GM12891 (cell line): ENCODE measurements around the gene KCND2.

Experiments
- DNase-seq: peaks from one replicate; pipeline ENCODE4 v3.0.0; 2011; ENCODE audit warnings: low spot score; ENCODE audit not compliant: insufficient read length
- FAIRE-seq: peaks from 2 replicates; lab custom pipeline; 2011; peaks lifted over from hg19 to GRCh38; lab: Jason Lieb, UNC
- PAX5 ChIP-seq: IDR thresholded peaks from 2 replicates; pipeline ENCODE4 v1.6.1; 2011; ENCODE audit warnings: low read length, moderate library complexity, mild to moderate bottlenecking; ENCODE audit not compliant: insufficient read depth, severe bottlenecking
- POLR2A ChIP-seq: IDR thresholded peaks from 2 replicates; pipeline ENCODE4 v1.6.1; 2011; ENCODE audit warnings: low read depth, low read length, control low read depth
- POLR2AphosphoS5 ChIP-seq: IDR thresholded peaks from 2 replicates; pipeline ENCODE4 v1.6.1; 2011; ENCODE audit warnings: low read depth, low read length, control low read depth
- POU2F2 ChIP-seq: IDR thresholded peaks from 2 replicates; pipeline ENCODE4 v1.6.1; 2011; ENCODE audit warnings: low read depth, mild to moderate bottlenecking, control low read depth, low read length, moderate library complexity
- SPI1 ChIP-seq: IDR thresholded peaks from 2 replicates; pipeline ENCODE4 v1.6.1; 2011; ENCODE audit warnings: low read depth, low read length, control low read depth
- TAF1 ChIP-seq: IDR thresholded peaks from 2 replicates; pipeline ENCODE4 v1.6.1; 2011; ENCODE audit warnings: low read depth, low read length, control low read depth

Gene KCND2

GRCh38 chr7:120353171-120353570 is 80.2 kb downstream of the KCND2 start:
- no peak for FAIRE-seq
- TF ChIP-seq POLR2A = no peak
- TF ChIP-seq TAF1 = no peak
- no peak for TF ChIP-seq PAX5
- TF ChIP-seq POLR2AphosphoS5 = no peak
- TF ChIP-seq SPI1 = no peak
- TF ChIP-seq POU2F2 = no peak
- DNase-seq = no peak

- TF ChIP-seq TAF1 (no peak), POU2F2 (no peak), POLR2A (no peak), SPI1 (no peak), POLR2AphosphoS5 (no peak), PAX5 (no peak)
- FAIRE-seq = no peak
- DNase-seq = no peak
Measured at GRCh38 chr7:120360918-120361317, 87.9 kb downstream of the KCND2 start.

- FAIRE-seq (peak; percentile 80), DNase-seq (no peak)
- TF ChIP-seq POLR2A (no peak), POLR2AphosphoS5 (no peak), PAX5 (no peak)
Measured at GRCh38 chr7:120363414-120363813, 90.4 kb downstream of the KCND2 start.

DNA sequence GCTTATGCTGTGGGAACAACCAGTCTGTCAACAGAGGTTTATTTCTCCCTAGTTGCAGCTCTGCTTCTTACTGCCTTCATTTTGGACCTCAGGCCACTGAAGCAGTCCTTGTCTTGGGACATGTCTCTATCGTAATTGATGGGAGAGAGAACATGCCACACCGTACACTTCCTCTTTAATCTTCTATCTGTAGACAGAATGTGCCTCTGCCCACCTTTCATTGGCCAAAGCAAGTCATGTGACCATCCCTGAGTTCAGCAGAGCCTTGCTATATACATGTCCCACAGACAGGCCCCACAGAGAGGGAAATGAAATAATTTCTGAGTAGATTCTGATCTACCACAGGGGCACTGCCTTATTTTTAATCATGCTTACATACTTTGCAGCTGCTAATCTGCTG is 98.0 kb downstream of the KCND2 start:
- FAIRE-seq (peak; percentile 68), DNase-seq (no peak)
- TF ChIP-seq SPI1 = peak; percentile 86
- TF ChIP-seq PAX5 = no peak
- 0 out of 2 replicates have a peak, but pooled peaks have one; percentile 27 for TF ChIP-seq POLR2AphosphoS5

DNA sequence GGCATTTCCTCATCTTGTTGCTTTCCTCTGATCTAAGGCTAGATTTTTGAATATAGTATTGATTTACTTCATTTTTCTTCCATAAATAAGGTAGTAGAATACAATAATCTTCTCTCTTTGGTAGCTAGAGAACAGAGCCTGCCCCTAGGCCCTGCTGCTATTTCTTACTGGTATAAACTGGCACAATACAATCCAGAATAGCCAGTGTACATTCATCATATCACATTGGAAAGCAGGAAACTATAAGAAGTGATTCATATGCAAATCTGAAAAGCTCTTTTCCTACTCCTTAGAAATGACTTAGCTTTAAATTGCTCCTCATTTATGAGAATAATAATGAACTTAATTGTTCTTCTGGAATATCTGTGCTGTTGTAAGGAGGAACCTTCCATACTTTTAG is 100.2 kb downstream of the KCND2 start:
- no peak for DNase-seq
- no peak for FAIRE-seq
- no peak for TF ChIP-seq POLR2AphosphoS5
- no peak for TF ChIP-seq PAX5
- no peak for TF ChIP-seq POLR2A
- no peak for TF ChIP-seq POU2F2
- no peak for TF ChIP-seq TAF1
- TF ChIP-seq SPI1 = no peak

DNA sequence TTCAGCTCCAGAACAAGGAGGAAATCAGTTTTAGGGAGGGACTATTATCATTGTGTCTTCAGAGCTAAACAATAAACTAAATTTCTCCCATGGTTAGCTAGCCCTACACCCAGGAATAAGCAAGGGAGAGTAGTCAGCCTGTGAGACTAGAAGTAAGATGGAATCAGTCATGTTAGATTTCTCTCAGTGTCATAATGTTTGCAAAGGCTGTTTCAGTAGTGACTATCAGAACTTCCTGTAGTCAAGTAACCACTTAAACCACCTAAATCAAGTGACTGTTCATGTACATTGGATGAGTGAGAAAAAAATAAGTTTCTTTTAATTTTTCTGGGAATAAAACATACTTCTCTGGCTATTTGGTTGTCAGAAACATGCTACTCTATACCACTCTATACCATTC is 121.6 kb downstream of the KCND2 start:
- no peak for DNase-seq
- TF ChIP-seq POU2F2 (no peak), TAF1 (no peak), POLR2AphosphoS5 (no peak), POLR2A (no peak), SPI1 (no peak), PAX5 (no peak)
- peak; percentile 54 for FAIRE-seq

DNA sequence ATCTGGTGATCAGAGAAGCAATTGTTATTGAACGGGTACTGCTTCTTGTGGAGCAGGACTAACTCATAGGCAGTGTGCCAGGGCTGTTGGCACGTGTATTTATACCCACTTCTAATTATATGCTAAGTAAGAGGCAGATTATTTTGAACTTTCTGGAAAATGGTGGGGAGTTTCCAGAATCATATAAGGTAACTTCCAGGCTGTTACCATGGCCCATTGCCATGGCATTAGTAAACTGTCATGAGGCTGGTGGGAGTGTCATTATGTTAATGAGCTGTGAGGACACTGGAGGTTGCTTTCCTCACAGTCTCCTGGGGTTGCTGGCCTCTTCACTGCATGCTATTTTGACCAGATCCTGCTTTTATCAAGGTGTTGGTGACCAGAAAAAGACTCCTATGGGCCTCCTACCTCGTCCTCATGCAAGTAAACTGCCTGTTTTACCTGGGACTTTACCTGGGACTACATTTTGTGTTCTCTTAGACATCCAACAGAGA is 122.6 kb downstream of the KCND2 start:
- DNase-seq = no peak
- FAIRE-seq = peak; percentile 98
- TF ChIP-seq TAF1 (peak; percentile 87), POU2F2 (peak; percentile 80), POLR2A (peak; percentile 87), PAX5 (no peak), POLR2AphosphoS5 (peak; percentile 85), SPI1 (no peak)

DNA sequence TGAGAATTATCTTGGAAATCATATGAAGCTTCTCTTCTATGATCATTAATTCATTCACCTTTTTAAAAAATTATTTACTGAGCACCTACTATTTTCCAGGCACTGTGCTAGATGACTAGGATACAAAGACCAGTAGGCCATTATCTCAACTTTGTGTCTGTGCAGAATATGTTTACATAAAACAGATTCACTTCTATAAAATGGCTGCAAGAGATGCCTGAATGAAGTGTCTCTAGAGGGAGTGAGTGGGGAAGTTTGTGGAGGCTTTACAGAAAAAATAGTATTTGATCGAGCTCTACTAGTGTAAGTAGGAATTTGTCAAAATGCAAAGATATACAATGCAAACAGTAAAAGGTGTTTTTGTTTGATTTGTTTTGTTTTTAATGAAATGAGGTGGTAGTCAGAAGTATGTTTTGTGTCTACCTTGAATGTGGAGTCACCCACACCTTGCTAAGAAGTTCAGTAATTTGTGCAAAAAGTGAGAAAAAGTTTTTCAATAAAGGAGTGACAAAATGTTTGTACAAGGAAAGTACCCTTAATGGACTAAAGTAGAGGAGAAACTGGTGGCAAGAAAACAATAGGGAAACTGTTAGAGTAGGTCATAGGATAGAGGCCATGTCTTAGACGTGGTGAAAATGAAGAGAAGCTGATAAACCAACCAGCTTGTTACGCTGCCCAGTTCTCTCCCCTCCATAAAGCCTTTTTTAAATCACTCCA is 125.5 kb downstream of the KCND2 start:
- no peak for TF ChIP-seq TAF1
- TF ChIP-seq POLR2A = 0 out of 2 replicates have a peak, but pooled peaks have one; percentile 14
- TF ChIP-seq POLR2AphosphoS5 = 0 out of 2 replicates have a peak, but pooled peaks have one; percentile 41
- TF ChIP-seq SPI1 = peak; percentile 16; the same call in 1 of the 2 replicates
- TF ChIP-seq PAX5 = no peak
- TF ChIP-seq POU2F2 = no peak
- FAIRE-seq = peak; percentile 71
- no peak for DNase-seq

DNA sequence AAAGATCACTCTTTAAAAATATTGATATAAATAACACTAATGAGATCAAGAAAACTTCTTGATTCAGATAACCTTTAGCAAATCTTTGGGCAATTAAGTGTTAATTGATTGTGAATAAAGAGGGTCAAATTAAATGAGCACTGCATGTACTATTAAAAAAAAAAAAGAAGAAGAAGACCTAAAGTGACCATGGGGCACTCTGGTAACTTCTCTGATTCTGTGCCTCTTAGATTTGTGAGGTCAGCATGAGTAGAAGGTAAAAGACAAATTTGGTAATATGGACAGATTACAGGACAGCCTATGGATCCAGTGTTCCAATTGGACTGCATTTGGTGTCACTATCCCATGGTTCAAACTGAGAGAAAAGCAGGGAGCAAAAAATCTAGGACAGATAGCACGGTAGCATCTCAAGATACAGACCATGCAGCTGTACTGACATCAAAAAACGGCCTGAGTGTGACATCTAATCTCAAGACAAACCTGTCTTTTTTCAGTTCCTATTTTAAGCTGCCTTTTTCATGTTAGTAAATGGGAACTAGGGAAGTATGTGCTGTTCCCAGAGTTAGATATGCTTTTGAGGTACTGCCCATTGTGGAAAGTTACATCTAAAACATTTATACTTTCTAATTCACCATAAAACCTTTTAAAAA is 128.0 kb downstream of the KCND2 start:
- DNase-seq (no peak), FAIRE-seq (peak; percentile 87)
- peak; percentile 62; the same call in 1 of the 2 replicates for TF ChIP-seq POLR2A
- TF ChIP-seq SPI1 = peak; percentile 90
- no peak for TF ChIP-seq POU2F2
- no peak for TF ChIP-seq PAX5
- no peak; the same call in 1 of the 2 replicates for TF ChIP-seq POLR2AphosphoS5
- TF ChIP-seq TAF1 = peak; percentile 36; the same call in 1 of the 2 replicates
